ENCODE measurements around the gene ADAMTS20.
A peak's percentile ranks its signal among the peaks of the same experiment; 100 is the strongest.
"Not testable (repeated sequence)": the region's sequence is repeated elsewhere in the genome, so short reads cannot be mapped to it uniquely, and the experiment has no call there.

The ADAMTS20 gene

GRCh38 chr12:43462741-43463140 is 89.3 kb downstream of the ADAMTS20 start:
- DNase-seq = no peak

- DNase-seq = no peak
Observed at GRCh38 chr12:43462080-43462479, 89.9 kb downstream of the ADAMTS20 start.

GRCh38 chr12:43459285-43459684 is 92.7 kb downstream of the ADAMTS20 start:
- no peak for DNase-seq

- no peak for DNase-seq
Observed at GRCh38 chr12:43453761-43454160, 98.2 kb downstream of the ADAMTS20 start.

GRCh38 chr12:43444940-43445564 is 107.0 kb downstream of the ADAMTS20 start:
- DNase-seq = peak; percentile 42

- no peak for DNase-seq
Observed at GRCh38 chr12:43436597-43436996, 115.4 kb downstream of the ADAMTS20 start.

- DNase-seq = no peak
Observed at GRCh38 chr12:43434614-43435013, 117.4 kb downstream of the ADAMTS20 start.

GRCh38 chr12:43428088-43428600 is 123.9 kb downstream of the ADAMTS20 start:
- DNase-seq = no peak

- DNase-seq = no peak
Observed at GRCh38 chr12:43425361-43425760, 126.6 kb downstream of the ADAMTS20 start.

GRCh38 chr12:43416981-43417380 is 135.0 kb downstream of the ADAMTS20 start:
- no peak for DNase-seq

- no peak for DNase-seq
Observed at GRCh38 chr12:43407816-43408645, 144.0 kb downstream of the ADAMTS20 start.

- no peak for DNase-seq
Observed at GRCh38 chr12:43406801-43407200, 145.2 kb downstream of the ADAMTS20 start.

GRCh38 chr12:43402436-43402835 is 149.6 kb downstream of the ADAMTS20 start:
- DNase-seq = no peak

- no peak for DNase-seq
Observed at GRCh38 chr12:43401096-43401495, 150.9 kb downstream of the ADAMTS20 start.

- DNase-seq = no peak
Observed at GRCh38 chr12:43396671-43397070, 155.3 kb downstream of the ADAMTS20 start.

GRCh38 chr12:43392116-43392515 is 159.9 kb downstream of the ADAMTS20 start:
- no peak for DNase-seq

GRCh38 chr12:43381879-43382278 is 170.1 kb downstream of the ADAMTS20 start:
- DNase-seq = no peak

GRCh38 chr12:43378448-43378847 is 173.6 kb downstream of the ADAMTS20 start:
- no peak for DNase-seq

- no peak for DNase-seq
Observed at GRCh38 chr12:43370263-43370662, 181.7 kb downstream of the ADAMTS20 start.

- no peak for DNase-seq
Observed at GRCh38 chr12:43362910-43363694, 188.9 kb downstream of the ADAMTS20 start.

GRCh38 chr12:43361031-43361710 is 190.8 kb downstream of the ADAMTS20 start:
- DNase-seq = no peak

GRCh38 chr12:43360001-43360400 is 192.0 kb downstream of the ADAMTS20 start:
- DNase-seq = not testable (repeated sequence)

- DNase-seq = no peak
Observed at GRCh38 chr12:43357141-43357540, 194.9 kb downstream of the ADAMTS20 start.
